ENCODE data around the gene ALKBH7.

ALKBH7 gene

DNA sequence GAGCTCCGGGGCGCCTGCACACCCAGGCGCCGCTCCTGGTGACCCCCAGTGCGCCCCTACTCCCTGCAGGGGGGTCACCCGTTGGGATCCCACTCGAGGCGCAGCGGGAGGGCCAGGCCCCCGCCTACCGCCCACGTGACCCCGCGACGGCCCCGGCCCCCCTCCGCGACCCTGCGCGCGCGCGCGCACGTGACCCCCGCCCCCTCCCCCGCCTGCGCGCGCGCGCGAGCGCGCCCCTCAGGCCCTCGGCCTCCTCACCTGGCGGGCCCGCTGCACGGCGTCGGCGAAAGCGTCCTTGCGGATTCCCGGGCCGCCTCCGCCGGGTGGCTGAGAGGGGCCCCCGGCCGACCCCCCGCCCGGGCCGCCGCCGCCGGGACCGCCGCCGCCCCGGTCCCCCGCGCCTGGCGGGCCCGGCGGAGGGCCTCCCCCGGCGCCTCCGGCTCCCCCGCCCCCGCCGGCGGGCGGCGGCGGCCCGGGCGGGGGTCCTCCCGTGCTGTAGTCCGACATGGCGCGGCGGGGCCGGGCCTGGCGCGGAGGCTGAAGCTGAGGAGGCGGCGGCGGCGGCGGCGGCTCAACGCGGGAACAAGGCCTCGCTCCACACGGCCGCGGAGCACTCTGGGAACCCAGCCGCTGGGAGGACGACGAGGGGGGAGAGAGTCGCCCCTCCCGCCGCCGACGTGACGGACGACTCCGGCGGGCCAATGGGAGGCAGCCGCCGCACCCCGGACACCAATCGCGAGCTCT, 51.8 kb downstream of the ALKBH7 start, which contains the start of gene KHSRP:
TSS of gene KHSRP (minus strand) at position 617 of the 744 bp plus-strand sequence. CDS start at position 507, 110 bp downstream.
- DNase-seq (ENCODE audit: low spot score), result peak; percentile 34

All from AG08395 (cell line).